Sciatic nerve (tissue), 2 donors: ENCODE data around the gene ARID5A. TPM values are rescaled to one million over a fixed set of nuclear protein-coding genes. Genes with fewer than 3 reads are reported as not detected.

ENCODE experiments used
- ATAC-seq: fragments of 200-7000 bp; cut with Tn5 transposase; one replicate; pipeline ENCODE4 v1.9.1; 2020; ENCODE audit warnings: mild to moderate bottlenecking, moderate library complexity
- DNase-seq: peaks from one replicate; pipeline ENCODE4 v3.0.0-alpha.2; 2020; ENCODE audit warnings: low spot score
- intact Hi-C: fragments of 100-400 bp; cut with DNase I; formaldehyde crosslinking; loops from one replicate; pipeline ENCODE4 v1.14.2; 2022
- total RNA-seq: library from RNA; stranded (reverse); fragmentation: NEBNext Ultra II Directional; extraction: Animal tissue kit (Norgen Biotek cat#: 25700); gene quantifications from one replicate; pipeline ENCODE4 v1.2.1, GENCODE V29; 2021
- donor health status: DM: no; HTN: no; CAD: no.
- donor health status: DM: no; HTN: no; CAD: no.

ARID5A gene
- total RNA-seq, 1 donor from 2014 or later = 44.8 TPM

DNA sequence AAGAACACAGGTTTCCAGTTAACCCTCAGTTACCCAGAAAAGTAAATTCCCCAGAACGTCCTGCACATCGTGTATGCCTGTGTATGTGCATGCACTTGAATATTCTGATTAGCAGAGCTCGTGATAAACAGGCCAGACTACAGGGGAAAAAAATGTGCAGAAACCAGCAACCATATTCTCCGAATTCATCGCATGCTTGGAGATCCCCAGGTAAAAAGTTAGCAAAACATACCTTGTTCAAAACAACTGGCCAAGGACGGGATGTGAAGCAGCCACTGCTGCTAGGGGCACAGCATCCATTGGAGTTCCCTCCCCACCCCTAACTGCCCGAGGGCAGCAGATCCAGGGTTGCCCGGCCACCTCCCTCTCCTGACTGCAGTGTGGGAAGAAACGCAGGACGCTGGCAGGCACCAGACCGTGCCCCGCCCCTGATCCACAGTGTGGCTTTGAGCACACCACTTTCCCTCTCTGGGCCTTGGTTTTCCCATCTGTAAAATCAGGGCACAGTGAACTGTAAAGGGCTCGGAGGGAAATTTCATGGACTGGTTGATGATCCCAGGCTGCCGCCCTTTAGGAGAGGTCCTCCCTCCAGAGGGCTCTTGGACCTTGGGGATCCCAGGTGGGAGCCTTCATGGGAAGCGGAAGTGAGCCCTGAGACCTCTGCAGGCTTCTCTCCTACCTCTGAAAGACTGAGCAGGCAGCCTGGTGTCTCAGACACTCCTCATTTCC lies 11.9 kb upstream of the ARID5A start:
- intact Hi-C loops = no loop called here
- no peak for ATAC-seq
- no peak for DNase-seq

- intact Hi-C loops = no loop called here
- DNase-seq = no peak
Measured at GRCh38 chr2:96525211-96525507, 11.4 kb upstream of the ARID5A start.

GRCh38 chr2:96526101-96526591 lies 10.4 kb upstream of the ARID5A start:
- intact Hi-C loops = no loop called here
- ATAC-seq (no peak), DNase-seq (no peak)

More at GRCh38 chr2:96525211-96525507, 11.4 kb upstream of the ARID5A start:
- ATAC-seq = no peak

DNA sequence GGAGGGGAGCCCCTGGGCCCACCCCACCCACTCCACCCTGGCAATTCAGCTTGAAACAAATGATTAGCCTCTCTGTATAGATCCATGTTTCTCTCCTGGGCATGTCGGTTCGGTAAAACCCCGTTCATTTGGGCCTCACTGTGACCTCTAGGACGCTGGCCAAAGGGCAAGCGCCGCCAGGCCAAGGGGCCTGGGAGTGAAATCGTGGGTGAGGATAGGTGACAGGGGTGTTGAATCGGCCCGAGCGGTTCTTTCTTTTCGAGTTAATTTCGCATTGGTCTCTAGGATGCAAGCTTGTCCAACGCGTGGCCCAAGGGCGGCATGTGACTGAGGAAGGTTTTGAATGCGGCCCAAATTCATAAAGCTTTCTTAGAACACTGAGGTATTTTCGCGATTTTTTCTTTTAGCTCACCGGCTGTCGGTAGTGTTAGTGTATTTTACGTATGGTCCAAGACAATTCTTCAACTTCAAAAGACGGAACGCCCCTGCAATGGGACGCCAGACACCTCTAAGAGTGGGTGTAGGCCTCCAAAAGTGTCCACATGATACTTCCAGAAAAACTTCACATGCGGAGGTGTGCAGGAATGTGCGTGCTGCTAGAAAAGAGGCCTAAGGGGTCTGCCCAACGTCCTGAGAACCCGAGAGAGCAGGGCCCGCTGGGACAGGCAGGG lies 9.8 kb upstream of the ARID5A start:
- intact Hi-C loops = no loop called here
- no peak for ATAC-seq
- DNase-seq = no peak

DNA sequence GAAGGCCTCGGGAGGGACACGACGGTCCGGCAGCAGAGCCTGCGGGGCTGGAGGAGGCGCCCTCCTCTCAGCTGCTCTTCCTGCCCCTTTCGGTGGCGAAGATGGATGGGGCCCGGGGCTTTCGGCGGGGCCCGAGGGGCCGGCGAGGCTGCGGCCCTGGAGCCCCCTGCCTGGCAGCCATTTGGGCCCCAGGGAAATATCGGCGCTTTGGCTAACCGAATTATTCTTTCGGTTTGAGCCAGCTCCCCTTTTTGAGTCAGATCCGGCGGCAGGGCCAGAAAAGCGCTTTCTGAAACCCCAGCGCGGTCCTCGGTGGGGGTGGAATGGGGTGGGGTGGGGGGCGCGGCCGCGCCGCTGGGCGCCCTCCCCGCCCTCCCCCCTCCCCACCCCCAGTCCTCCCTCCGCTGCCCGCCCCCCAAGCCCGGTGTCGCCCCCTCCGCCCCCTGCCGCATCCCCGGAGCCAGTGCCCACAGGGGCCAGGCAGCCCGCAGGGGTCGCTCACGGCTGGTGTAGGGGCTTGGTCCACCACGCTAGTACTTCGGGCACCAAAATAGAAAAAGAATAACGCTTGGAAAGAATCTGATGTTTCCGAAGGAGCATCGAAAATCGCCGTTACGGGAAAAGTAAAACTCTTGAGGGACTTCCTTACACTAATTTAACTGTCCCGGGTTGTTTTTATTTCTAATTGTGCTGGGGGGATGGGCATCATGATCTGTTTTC lies 9.1 kb upstream of the ARID5A start:
- ATAC-seq = no peak
- intact Hi-C loops = no loop called here
- DNase-seq = peak; percentile 67

GRCh38 chr2:96528006-96528699 lies 8.4 kb upstream of the ARID5A start:
- peak; percentile 8 for ATAC-seq
- peak; percentile 80 for DNase-seq
- intact Hi-C loops = no loop called here

GRCh38 chr2:96528700-96529375 lies 7.7 kb upstream of the ARID5A start:
- no peak for DNase-seq
- ATAC-seq = no peak
- intact Hi-C loops = no loop called here

DNA sequence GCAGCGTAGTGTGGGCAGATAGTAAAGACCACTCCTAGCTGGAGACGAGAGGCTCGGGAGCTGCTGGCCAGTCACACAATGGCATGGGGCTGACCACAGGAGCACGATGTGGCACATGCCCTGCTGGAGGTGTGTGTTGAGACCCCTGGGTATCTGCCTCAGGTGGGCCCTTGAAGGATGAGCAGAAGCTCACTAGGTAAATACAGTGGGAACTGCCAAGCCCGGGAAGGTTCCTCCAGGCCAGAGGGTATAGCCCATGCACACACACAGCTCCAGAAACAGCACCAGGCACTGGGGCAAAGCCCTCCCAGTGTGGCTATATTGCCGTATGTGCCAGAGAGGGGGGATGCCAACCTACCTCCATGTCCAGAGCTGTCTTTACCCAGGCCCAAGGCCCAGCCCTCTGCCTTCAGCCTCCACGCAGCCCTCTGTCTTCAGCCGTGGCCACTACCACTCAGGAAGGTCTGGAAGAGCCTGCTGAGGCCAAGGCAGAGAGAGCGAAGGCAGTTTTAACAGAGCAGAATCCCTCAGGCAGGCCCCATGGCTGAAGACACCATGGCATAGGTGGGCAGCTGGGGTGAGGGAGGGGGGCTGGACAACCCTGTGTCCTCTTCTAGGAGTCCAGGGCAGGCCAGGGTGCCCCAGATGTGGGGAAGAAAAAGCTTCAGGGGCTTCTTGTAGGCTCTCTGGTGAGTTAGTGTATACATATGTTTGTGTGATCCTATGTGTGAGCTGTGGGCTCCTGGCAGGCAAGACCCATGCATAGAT lies 7.0 kb upstream of the ARID5A start:
- ATAC-seq (no peak), DNase-seq (no peak)
- intact Hi-C loops = no loop called here

GRCh38 chr2:96530144-96530430 lies 6.5 kb upstream of the ARID5A start:
- intact Hi-C loops = no loop called here
- ATAC-seq (no peak), DNase-seq (no peak)

DNA sequence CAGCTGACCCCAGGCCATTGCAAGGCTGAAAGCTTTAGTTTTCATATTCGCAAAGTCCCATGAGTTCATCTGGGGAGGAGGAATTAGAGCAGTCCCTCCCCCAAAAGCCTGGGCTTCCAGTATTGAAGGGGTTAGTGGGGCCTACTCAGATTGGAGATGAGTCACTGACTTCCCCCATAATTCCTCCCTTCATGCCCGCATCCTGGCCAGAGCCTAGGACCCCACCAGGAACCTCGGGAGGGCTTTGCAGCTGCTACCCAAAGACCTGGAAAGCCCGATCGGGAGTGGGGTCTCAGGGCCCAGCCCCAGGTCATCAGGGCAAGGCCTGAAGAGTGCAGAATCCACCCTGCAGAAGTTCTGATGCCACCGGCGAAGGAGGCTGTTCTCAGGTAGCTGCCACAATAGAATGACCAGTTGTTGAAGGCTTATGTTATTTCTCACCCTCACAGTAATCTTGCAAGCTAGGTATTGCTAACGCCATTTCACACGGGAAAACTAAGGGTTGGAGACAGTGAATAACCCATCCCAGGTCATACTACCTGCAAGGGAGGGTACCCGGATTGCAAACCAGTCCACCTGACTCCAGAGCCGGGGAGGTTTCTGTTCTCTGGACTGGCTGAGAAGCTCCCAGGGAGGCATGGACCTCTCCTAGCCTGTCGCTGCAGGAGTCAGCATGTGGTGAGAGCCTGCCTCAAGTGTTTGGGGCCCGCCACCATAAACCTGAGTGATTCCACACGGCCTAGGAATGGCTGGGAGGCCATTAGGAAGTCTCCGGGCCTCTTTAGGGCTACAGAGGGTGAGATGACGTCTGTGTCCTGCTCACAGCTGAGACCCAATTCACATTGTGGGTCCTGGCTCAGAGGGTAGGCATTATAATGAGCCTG lies 5.8 kb upstream of the ARID5A start:
- no peak for DNase-seq
- ATAC-seq = no peak
- intact Hi-C loops = no loop called here

- intact Hi-C loops = no loop called here
- DNase-seq = peak; percentile 69
- no peak for ATAC-seq
Measured at GRCh38 chr2:96531366-96531765, 5.2 kb upstream of the ARID5A start.

GRCh38 chr2:96531872-96532505 lies 4.6 kb upstream of the ARID5A start:
- ATAC-seq = peak; percentile 84

DNA sequence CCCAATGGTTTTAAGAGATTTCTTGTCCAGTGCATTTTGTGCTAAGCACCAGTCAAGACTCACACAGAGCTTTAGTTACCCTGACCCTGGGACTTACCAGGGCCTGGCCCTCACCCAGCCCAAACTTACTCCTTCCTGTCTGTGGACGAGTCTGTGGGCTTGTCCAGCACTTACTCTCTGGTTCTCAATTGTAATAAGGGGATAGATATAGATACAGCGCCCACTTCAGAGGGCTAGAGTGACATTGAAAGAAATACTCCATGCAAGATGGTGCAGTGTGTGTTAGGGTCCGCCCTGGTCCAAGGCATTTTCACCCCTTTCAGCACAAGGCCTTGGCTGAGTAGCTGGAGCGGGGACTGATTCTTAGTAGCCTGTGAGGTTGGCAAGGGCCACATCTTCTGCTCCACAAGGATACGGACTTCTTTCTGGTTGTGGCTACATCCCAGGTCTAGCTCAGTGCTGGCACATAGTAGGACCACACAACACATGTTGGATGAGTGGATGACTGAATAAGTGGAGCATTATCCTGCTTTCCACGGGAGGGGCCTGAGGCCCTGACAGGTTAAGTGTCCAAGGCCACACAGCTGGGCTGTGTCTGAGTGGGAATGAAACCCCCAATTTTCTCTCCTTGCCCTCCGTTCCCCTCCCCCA lies 3.8 kb upstream of the ARID5A start:
- ATAC-seq = no peak
- no peak for DNase-seq
- intact Hi-C loops = no loop called here

More at GRCh38 chr2:96531872-96532505, 4.6 kb upstream of the ARID5A start:
- intact Hi-C loops = no loop called here
- peak; percentile 98 for DNase-seq

DNA sequence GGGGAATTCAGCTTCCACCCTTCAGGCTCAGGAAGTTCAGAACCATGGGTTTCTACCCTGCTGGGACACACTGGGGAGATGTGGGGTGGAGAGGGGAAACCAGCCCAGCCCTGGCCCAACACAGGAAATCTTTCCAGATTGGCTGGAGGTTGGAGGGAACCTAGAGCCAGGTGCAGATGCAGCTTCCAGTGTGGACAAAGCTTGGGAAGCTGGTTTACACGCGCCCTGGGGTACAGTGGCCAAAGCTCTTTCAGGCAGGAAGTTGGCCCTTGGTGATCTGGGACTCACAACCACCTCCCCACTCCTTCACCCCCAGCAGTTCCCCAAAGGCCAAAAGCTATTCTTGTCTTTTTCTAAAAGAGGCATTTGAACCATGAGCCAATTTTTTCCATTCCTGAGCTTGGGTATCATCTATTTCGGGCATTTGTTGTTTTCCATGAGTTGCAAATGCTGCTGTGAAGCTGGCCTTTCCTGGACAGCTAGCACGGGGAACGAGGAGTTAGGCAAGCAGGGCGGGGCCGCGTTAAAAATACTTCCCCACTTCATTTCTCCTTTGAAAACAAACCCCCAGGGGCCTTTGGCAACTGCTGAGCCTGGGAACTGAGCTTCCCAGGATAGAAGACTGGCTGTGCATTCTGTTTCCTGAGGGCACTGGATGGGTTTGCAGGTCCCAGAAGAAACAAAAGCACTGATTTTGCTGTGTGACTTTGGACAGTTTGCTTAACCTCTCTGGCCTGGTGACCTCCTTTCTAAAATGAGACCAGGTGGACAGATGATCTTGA lies 3.1 kb upstream of the ARID5A start:
- ATAC-seq (peak; percentile 33), DNase-seq (peak; percentile 88)
- intact Hi-C loops = no loop called here

DNA sequence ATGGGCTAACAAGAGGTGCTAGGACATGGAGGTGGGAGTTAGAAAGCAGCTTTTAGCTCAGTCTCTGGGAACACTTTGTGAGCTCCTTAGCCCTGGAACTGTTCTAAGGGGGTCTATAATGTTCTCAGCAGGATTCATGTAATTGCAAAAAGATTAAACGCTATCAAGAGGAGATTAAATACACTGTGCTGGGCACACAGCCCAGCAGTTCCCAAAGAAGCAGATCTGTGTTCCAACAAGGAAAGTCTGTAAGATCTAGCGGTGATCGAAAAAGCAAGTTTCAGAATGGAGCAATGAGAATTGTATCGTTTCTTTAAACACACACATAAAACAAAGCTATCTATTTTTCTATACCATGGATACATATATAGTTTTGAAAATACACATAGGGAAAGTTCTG lies 2.4 kb upstream of the ARID5A start:
- intact Hi-C loops = no loop called here

DNA sequence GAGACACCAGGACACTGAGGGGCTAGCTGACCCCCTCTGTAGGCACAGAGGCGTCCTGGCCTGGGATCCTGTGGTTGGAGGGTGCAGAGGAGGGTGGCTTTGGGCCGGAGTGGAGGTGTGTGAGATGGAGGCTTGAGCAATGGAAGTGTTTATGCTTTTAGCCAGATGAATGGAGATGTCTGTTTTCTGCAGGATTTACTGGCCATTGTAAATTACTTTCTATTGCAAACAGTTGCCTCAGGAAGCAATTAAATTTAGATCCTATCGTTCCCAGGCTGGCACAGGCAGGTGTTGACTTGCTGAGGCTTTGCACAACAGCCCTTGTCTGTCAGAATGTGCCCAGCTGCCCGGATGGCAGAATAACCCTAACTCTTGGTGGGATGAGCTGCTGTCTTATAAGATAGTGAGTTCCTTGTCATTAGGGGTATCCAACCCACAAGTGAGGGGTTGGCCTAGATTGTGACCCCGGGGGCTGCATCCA lies 1.8 kb upstream of the ARID5A start:
- no peak for ATAC-seq
- no peak for DNase-seq
- intact Hi-C loops = no loop called here

More for the DNA sequence above, 2.4 kb upstream of the ARID5A start:
- ATAC-seq = no peak
- DNase-seq = no peak
